HG03060 (cell line): ENCODE data around the gene ABCG8.

Experiments
- ATAC-seq: cut with Tn5 transposase; IDR thresholded peaks from one replicate; pipeline ENCODE4 v1.9.1; 2021; ENCODE audit warnings: low read depth, moderate number of reproducible peaks; ENCODE audit not compliant: unreplicated experiment

Gene ABCG8

DNA sequence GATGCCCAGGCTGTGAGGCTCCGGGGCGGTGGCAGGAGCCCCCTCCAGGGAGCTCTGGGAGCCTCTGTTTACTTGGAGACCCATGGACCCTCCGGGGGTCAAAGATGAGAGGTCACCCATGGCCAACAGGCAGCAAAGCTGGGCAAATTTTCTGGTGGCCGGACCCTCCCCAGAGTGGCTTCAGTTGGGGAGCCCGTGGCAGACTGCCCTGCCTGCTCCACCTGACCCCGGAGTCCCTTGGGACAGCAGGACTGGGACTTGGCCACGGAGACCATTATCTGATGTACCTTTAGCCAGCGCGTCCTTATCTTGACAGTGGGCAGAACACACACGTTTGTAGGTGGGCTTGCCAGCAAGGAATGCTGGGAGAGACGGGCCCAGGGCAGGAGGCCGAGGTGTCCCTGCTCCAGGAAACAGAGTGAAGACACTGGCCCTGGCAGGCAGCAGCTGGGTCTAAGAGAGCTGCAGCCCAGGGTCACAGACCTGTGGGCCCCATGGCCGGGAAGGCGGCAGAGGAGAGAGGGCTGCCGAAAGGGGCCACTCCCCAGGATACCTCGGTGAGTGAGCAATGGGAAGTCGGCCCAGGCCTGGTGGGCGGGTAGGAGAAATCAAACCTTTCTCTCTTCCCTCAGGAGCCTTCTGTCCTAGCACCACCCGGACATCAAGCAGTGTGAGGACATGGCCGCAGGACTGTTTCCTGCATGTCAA is at the start of gene ABCG8, which contains the start of gene ABCG5:
ABCG8 (plus strand) TSS at position 412 of the 708 bp plus-strand sequence; CDS start at position 495, 83 bp downstream.
ABCG5 (minus strand) TSS at position 280 of the 708 bp plus-strand sequence; CDS start at position 120, 160 bp downstream.
- ATAC-seq, result no peak

DNA sequence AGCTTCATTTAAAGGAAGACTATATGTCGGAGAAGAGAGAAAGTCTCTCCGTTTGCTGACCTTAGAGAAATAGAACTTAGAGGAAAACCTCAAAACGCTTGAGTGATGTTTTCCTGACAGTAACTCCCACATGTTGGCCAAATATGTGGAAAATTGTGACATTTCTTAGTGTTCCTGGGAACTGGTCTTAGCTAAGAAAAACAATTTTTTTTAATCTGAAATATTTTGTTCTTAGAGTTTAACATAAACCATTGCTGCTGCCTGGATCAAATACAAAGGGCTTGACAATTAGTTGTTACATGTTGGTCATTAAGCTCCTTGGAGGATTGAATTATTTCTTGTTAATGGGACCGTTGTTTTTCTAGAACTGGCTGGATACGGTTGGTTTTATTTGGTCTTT is 48.6 kb upstream of the ABCG8 start:
- ATAC-seq, result no peak

DNA sequence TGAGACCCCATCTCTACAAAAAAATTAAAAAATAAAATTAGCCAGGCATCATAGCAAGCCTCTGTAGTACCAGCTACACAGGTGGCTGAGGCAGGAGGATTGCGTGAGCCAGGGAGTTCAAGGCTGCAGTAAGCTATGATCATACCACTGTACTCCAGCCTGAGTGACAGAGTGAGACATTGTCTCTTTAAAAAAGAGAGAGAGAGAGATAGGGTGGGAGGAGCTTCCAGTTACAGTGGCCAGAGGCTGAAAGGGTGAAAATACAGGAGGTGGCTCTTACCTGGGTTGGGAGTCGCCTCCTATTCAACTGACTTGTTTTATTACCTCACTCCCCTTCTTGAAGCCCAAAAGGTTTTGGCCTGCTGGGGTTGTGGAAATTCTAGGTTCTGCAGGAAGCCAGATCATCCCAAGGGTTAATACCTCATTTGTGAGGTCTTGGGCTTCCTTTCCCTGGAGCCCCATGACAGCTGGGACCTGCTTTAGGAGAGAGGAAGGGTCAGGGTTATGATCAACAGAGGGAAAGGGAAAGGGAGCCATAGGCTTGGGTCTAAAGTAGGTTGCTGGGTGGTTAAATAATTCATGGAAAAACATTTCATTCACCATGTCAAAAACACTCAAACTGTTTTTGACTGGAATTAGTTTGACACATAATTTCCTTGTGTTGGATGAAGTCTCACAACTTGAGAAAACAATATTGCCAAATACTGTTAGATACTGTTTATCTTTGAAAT is 47.6 kb upstream of the ABCG8 start:
- ATAC-seq, result no peak

DNA sequence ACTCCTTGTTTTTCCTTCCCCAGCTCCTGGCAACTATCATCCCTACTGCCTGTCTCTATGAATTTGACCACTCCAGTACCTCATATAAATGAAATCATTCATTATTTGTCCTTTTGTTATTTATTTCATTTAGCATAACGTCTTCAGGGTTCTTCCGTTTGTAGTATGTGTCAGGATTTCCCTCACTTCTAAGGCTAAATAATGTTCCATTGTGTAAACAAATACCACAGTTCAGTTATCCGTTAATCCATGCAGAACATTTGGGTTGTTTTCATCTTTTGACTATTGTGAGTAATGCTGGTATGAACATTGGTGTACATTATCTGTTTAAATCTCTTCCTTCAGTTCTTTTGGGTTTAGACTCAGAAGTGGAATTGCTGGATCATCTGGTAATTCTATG is 46.1 kb upstream of the ABCG8 start:
- ATAC-seq, result no peak

DNA sequence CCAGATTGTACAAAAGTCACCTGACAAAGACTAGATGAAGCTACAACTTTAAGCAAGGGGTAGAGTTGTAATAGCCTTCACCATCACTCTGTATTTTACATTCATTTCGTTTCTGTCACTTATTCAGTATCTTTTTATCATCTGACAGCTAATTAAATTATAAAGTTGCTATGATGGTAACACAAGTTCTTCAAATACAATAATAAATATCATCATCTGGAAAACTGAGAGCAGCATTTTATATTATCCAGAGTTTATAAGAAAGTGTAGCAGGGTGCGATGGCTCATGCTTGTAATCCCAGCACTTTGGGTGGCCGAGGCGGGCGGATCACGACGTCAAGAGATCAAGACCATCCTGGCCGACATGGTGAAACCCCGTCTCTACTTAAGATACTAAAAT is 43.8 kb upstream of the ABCG8 start:
- no peak for ATAC-seq

DNA sequence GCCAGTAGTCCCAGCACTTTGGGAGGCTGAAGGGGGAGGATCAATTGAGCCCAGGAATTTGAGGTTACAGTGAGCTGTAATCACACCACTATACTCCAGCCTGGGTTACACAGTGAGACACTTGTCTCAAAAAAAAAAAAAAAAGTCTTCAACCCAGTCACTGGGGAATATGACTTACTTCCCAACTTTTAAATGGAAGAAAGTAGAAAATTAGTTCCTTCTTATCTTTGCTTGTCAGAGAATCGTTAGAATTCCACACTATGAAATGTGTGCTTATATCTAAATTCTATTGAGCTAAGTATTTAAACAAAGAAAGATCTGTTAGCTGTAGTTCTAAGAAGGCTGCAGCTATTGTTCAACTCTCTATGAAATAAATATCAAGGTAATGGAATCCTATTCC is 42.6 kb upstream of the ABCG8 start:
- ATAC-seq, result no peak

DNA sequence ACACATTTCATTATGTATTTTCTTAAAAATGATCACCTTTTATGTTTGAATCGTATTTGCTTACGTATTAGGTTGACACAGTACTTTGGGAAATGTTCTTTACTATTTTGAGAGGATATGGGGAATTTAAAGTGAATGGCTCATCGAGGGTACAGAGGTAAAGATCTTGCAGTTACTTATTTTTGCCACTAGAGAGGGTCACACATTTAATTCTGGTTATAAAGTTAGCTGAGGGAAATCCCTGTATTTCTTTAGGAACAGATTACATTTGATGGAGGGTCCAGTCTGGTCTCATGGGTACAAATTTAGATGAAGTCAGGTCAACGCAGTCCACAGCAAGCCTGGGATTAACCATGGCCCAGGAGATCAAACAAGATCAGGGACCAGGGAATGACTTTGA is 40.5 kb upstream of the ABCG8 start:
- ATAC-seq, result no peak

DNA sequence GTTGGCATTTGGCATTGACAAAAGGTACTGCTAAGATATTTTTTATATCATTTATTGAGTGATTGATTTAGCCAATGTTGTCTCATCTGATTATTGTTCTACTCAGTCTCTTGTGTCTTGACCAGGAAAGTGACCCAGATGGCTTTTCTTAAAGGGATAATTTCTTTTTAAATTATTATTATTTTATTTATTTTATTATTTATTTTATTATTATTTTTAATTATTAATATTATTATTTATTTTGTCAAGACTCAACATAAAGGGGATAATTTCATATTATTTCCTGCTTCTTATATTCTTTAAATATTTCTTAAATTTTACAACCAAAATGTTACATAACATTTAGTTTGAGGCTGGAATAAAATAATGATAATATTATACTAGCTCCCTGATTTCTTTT is 37.9 kb upstream of the ABCG8 start:
- ATAC-seq, result no peak

DNA sequence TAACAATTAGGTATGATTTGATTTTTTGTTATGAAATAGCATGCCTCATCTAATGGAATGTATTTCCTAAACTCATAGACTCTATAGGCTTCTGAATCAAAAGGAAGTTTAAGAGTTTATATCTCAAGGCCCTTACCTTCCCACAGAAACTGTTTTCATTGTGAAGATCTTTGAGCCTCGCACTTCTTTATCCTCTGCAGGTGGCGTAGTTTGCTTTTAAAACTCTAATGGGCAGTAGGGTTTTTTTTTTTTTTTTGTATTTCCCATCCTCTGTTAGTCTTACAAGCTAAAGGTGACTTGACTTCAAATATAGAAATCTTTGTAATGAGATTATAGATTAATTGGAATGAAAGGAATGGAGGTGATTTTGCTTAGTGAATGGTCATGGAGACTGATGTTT is 36.6 kb upstream of the ABCG8 start:
- no peak for ATAC-seq

DNA sequence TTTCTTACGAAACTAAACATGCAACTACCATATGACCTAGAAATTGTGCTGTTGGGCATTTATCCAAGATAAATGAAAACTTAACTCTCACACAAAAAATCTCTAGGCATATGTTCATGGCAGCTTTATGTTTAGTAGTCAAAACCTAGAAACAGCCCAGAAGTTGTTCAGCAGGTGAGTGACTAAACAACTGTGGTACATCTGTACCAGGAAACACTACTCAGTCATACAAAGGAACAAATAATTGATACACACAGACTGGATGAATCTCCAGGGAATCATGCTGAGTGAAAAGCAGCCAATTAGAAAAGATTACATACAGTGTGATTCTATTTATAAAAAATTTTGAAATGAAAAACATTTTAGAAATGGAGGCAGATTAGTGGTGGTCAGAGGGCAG is 35.7 kb upstream of the ABCG8 start:
- no peak for ATAC-seq

DNA sequence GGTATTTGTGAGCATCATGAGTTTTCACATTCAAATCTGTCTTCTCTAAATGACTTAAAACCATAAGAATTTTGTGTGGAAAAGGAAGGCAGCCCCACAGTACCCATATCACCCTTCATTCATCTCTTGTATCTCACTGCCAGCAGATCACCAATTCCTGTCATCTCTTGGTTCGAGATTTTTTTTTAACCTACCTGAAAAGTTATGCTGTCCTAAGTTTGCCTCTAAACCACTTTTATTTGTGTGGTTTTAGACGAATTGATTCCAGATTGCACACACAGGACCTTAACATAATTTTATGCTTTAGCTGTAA is 32.1 kb upstream of the ABCG8 start:
- no peak for ATAC-seq

DNA sequence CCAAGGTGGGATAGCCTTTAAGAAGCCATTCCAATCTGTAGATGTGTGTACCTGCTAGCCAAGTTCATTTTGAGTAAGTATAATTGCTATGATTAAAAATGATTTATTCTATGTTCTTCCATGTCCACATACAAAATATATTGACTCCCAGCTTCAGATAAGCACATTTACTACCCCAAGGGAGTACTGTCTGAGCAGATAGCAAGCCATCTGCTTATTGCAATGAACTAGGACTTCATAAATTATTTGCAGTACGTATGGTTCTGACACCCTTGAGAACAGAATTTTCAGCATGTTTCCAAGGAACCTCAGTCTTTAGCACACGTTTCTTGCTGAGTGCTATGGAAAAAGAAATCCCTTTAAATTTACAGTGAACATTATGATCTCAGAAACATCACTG is 28.3 kb upstream of the ABCG8 start:
- ATAC-seq, result no peak

DNA sequence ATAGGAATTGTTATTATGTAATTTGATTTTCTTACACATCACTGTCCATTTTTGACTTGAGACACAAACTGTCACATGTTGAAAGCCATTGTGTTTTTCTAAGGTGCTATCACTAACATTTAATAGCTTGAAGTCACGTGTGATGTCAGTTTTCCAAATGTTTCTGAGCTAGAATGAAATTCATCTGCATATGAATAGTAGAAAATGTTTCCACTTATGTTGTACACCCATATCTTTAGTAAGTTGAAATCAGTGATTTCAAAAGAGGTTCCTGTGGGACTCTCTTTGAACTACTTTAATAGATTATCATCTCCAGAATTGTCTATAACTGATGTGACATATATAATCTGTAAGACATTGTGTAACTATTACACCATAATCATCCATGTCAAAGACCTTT is 27.9 kb upstream of the ABCG8 start:
- ATAC-seq, result no peak

DNA sequence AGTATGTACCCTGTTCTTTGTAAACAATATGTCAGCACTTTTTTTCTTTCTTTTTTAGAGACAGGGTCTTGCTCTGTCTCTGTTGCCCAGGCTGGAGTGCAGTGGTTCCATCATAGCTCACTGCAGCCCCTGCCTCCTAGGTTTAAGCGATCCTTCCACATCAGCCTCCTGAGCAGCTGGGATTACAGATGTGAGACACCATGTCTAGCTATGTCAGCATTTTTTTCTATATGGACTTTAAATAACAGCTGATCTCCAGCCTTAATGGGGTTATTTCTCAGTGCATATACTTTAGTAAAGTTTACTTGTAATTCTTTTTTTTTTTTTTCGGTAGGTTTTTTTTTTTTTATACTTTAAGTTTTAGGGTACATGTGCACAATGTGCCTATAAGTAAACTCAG is 26.8 kb upstream of the ABCG8 start:
- ATAC-seq, result no peak

DNA sequence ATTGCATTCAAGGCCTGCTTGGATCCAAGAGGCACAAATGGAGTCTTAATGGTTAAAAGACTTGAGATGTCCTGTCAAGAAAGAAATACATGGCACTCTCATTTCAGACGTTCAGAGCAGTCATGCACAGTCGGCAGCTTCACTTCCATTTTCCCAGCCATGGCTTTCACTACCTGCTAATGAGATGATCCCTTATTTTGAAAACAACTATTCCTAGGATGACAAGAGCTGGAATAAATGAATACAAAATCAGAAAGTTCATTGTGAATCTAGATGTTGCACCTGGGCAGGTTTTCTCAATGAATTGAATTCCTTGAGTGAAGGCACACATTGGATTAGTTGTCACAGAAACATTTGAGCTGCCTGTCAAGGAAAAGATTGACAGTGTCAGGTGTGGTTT is 25.8 kb upstream of the ABCG8 start:
- ATAC-seq, result no peak

DNA sequence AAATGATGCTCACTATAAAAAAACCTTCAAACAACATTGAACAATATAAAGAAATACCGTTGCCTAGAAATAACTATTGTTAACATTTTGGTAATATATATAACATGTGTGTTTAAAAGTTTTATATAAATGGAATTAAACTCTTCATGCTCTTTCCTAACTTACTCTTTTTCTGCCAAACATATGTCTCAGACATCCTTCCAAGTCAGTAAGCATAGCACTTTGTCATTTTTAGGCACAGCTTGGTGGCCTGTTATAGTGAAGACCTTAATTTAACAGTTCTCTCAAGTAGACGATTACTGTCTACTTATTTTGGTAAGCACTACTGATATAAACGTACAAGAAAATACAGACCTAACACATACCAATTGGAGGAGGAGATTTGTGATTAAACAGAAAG is 24.1 kb upstream of the ABCG8 start:
- ATAC-seq, result no peak

DNA sequence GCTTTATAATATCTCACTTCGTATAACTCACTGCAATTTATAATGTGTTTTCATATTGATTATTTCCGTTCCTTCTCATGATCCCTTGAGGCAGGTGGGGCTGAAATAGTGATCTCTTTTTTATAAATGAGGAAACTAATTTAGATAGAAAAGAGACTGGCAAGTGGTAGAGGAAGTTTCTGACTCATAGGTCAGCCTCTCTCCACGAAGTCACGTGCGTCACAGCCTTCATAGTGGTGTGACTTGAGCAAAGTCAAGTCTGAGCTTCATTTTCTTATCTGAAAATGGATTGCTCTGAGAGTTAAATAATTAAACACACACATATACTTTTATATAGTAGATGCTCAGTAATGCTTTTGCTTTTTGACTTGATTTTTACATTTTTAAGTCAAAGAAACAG is 20.0 kb upstream of the ABCG8 start:
- ATAC-seq, result no peak

DNA sequence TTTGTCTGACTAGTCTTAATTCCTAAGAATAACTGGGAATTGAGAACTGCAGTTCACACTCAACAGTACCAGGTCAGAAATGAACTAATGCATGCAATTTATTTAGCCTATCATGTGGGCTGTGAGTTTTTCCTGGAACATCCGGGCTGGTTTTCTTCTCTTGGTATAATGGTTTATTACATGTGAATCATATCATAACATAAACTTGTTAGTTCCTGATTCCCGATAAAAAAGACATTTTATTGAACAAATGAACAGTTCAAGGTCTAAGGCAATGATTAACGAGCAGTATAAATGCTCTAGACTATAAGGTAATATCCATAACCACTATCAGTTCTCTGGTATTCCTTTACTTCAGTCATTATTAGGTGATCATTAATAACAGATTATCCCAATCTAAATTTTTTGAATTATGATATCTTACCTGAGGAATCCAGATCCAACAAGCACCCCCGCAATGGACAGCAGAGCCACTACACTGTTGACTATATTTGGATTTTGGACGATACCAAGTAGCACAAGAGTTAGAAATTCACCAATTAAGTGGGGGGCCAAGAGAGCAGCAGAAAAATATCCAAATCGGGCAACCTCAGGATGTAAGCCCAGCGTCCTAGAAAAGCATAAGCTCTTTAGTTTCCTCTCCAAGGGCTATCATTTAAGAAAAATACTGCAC is 19.1 kb upstream of the ABCG8 start:
- ATAC-seq, result no peak

DNA sequence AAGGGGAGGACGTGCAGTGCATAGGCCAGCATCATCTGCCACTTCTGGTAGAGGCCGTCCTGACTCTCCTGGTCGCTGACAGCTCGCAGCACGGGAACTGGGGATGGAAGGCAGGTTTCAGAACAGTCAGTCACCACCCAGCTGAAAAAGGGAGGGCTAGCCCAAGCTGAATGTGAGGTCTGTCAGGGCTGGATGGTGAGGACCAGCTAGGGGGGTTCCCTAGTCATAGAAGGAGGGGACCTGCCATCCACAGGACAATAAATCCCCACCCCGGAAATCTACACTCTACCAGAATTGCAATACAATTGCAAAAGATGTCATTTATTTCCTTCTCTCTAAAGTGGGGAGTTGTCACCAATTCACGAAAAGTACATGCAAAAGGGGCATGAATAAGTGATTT is 15.9 kb upstream of the ABCG8 start:
- ATAC-seq, result no peak

DNA sequence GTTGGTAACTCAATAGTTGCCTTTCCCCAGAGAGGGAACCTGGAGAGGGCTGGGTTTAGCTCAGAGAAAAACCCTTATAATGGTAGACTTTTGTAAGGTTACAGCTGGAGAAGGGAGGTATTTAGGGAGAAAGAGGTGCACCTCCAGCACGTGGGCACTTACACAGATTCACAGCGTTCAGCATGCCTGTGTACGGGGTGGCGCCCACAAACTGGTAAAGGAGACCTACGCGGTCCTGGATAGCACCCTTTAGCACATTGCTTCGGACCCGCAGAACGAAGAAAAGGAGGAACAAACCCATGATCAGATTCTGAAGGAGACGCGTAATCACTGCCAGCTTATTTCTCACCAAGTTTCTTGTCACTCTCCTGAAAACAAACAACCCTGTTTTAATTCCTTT is 15.0 kb upstream of the ABCG8 start:
- no peak for ATAC-seq

DNA sequence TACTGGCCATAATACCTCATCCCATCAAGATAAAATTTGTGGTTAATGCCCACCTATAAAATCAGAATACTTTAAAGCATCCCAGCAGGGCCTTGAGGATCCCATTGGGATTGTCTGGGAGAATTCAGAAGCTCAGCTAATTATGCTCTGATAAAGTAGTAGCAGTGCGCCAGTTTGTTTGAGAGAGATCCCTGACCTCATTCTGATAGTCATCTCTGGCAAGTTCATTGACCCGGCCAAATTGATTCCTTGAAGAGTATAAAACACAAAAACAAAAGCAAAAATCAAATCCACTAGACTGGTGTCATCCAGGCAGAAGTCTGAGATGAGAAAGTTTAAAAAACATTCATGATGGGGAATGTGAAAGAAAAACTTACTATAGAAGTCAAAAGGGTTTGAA is 14.3 kb upstream of the ABCG8 start:
- ATAC-seq, result no peak

DNA sequence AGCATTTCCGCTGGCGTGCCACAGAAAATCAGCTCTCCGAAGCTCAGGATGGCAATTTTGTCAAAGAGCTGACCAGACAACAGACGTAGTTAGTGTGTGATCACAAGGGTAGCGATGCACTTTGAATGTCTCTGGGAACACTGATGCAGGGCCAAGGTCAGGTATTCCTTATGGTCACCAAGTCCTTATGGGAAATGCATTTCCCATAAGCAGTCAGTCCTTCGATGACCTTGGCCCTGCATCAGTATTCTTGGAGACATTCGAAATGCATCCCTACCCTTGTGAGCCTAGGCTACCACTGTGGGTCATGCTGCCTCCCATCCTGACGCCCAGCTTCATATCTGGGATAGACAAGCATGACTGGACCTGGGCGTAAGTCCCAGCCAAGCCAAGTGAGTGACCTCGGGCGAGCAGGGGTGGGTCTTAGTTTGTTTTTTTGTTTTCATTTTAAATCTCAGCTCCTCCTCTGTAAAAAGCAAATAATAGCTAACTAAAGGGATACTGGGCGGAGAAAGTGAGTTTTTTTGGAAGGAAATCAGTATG is 13.7 kb upstream of the ABCG8 start:
- no peak for ATAC-seq
